Thoracic aorta (tissue), 2 donors: ENCODE results near the gene PTMS. TPM values are rescaled to one million over a fixed set of nuclear protein-coding genes. Genes with fewer than 3 reads are reported as not detected.

Source experiments
- ATAC-seq: fragments of 150-250 bp; one replicate; pipeline ENCODE4 v1.8.0; 2017; ENCODE audit warnings: low read depth; ENCODE audit not compliant: insufficient number of reproducible peaks, low FRiP score
- DNase-seq: peaks from one replicate; pipeline ENCODE4 v3.0.0-alpha.2; 2020; ENCODE audit warnings: low spot score
- H3K27ac ChIP-seq, 2 donors: fragments of 200-600 bp; sonication (generic); 1 replicate in 1 of 2; 2 replicates in 1 of 2; pipeline ENCODE4 v1.5.1; 2016; ENCODE audit warnings: mild to moderate bottlenecking in 2 of 2, moderate library complexity in 2 of 2
- H3K27me3 ChIP-seq: fragments of 200-600 bp; sonication (generic); replicated peaks from 2 replicates; pipeline ENCODE4 v1.6.0; 2016; ENCODE audit warnings: mild to moderate bottlenecking; ENCODE audit not compliant: insufficient read depth
- H3K36me3 ChIP-seq: fragments of 200-600 bp; sonication (generic); one replicate; pipeline ENCODE4 v1.5.1; 2016
- H3K4me1 ChIP-seq, 2 donors: fragments of 200-600 bp; sonication (generic); 1 replicate in 1 of 2; 2 replicates in 1 of 2; pipeline versions ENCODE4 v1.5.1 to v1.6.0; 2016; ENCODE audit warnings: low read depth in 2 of 2, mild to moderate bottlenecking in 1 of 2; ENCODE audit not compliant: control insufficient read depth in 1 of 2
- H3K4me3 ChIP-seq: fragments of 200-600 bp; sonication (generic); 2 replicates; pipeline ENCODE4 v1.5.1; 2016; ENCODE audit warnings: mild to moderate bottlenecking
- H3K9me3 ChIP-seq: fragments of 200-600 bp; sonication (generic); 2 replicates; pipeline ENCODE4 v1.5.1; 2016
- CTCF ChIP-seq: fragments of 200-600 bp; sonication (generic); IDR thresholded peaks from one replicate; pipeline ENCODE4 v1.5.1; 2019; ENCODE audit warnings: antibody characterized with exemption
- total RNA-seq, 2 donors: library from RNA; depleted of rRNA; stranded (reverse); fragments of >200 nt; gene quantifications; one replicate each; pipeline versions ENCODE4 v1.1.0 to v1.2.3, GENCODE V29; 2016

The PTMS gene
- total RNA-seq, 2 donors from 2014 or later, result 168 to 186 TPM

GRCh38 chr12:6770094-6770493 is 3.9 kb downstream of the PTMS start:
- ATAC-seq (no peak), DNase-seq (no peak)
- no peak overlapping the region for H3K4me3 ChIP-seq
- no peaks in the 10 kb centered on the region for H3K27me3 ChIP-seq
- H3K36me3 ChIP-seq, result peaks cover 22% of the 10 kb centered on the region
- TF ChIP-seq CTCF, result no peak
- H3K9me3 ChIP-seq, result no peaks in the 10 kb centered on the region
- H3K4me1 ChIP-seq, result peaks cover 18 to 41% of the 10 kb centered on the region in 2 donors
- H3K27ac ChIP-seq, result no peak overlapping the region

GRCh38 chr12:6770600-6770999 is 4.4 kb downstream of the PTMS start:
- DNase-seq (no peak), ATAC-seq (no peak)
- Histone ChIP-seq H3K27ac (no peak overlapping the region), H3K4me3 (no peak overlapping the region), H3K27me3 (no peaks in the 10 kb centered on the region), H3K4me1 (peaks cover 16 to 36% of the 10 kb centered on the region in 2 donors), H3K36me3 (peaks cover 22% of the 10 kb centered on the region), H3K9me3 (no peaks in the 10 kb centered on the region)
- no peak for TF ChIP-seq CTCF

DNA sequence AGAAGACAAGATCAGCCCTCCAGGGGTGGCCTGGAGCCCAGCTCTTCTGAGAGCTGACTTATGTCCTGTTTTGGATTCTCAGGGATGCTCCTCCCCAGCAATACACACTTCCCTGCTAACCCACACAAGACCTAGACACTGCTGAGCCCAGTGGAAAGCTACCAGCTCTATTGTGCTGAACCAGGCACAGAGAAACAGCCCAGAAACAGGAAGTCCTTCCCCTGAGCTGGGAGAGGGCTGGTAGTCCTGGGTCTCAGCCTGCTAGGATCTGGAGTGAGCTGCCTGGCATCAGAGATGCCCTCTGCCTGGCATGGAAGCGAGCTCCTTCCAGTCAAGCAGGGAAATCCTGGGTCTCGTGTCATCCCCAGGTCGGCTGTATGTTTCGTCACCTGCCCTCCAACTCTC is 4.9 kb downstream of the PTMS start:
- Histone ChIP-seq H3K36me3 (peaks cover 22% of the 10 kb centered on the region), H3K27ac (no peak overlapping the region), H3K27me3 (no peaks in the 10 kb centered on the region), H3K9me3 (no peaks in the 10 kb centered on the region), H3K4me3 (no peak overlapping the region), H3K4me1 (peaks cover 16 to 32% of the 10 kb centered on the region in 2 donors)
- DNase-seq (no peak), ATAC-seq (no peak)
- TF ChIP-seq CTCF, result no peak

DNA sequence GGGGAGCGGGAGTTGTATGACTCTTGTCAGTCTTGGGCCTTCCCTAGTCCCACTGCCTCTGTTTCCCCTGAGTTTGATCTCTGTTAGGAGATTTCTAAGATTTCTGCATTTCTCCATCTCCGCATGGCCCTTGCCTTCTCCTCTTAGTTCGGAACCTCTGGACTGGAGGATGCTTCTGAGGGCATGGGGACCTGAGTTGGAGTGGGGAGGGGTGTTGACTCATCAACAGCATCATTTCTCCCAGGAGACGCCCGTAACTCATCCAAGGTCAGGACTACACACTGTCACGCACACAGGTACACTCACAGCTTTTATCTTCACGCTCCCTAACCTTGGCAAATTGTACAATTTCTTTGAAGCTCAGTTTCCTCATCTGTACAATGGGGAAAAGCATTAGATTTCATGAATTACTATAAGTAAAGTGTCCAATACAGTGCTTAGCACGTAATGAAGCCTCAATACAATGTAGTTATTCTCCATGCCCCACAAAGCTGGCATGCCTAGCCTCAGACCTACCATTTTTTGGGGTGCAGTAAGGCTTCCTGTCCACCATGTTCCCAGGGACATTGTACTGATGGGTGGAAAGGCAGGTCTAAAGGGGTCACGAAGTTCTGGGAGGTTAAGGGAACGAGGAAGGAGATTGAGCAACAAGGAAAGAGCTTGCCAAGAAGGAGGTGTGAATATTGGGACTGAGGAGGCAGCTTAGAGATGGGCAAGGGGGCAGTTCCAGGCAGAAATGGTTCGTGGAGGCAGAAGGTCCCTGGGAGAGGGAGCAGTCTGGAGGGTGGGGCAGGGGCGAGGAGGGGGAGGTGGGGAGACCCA is 5.6 kb downstream of the PTMS start:
- H3K4me1 ChIP-seq, result peaks cover 16 to 32% of the 10 kb centered on the region in 2 donors
- no peak for ATAC-seq
- peak overlapping the region; percentile 48 for H3K4me3 ChIP-seq
- TF ChIP-seq CTCF, result no peak
- no peak for DNase-seq
- H3K27ac ChIP-seq, result no peak overlapping the region
- H3K36me3 ChIP-seq, result peaks cover 22% of the 10 kb centered on the region
- no peaks in the 10 kb centered on the region for H3K9me3 ChIP-seq
- no peaks in the 10 kb centered on the region for H3K27me3 ChIP-seq

GRCh38 chr12:6772331-6772695 is 6.2 kb downstream of the PTMS start, which contains the start of gene LAG3:
Gene LAG3 (plus strand): TSS chr12:6772520. CDS start chr12:6772853, 333 bp downstream.
- DNase-seq, result no peak
- no peaks in the 10 kb centered on the region for H3K27me3 ChIP-seq
- peaks cover 16 to 32% of the 10 kb centered on the region in 2 donors for H3K4me1 ChIP-seq
- H3K36me3 ChIP-seq, result peaks cover 22% of the 10 kb centered on the region
- H3K9me3 ChIP-seq, result no peaks in the 10 kb centered on the region
- no peak within 1 kb of the TSS for H3K27ac ChIP-seq
- H3K4me3 ChIP-seq, result peak within 1 kb of the TSS; percentile 48
- ATAC-seq, result no peak
- TF ChIP-seq CTCF, result no peak
